HG03066 (cell line): ENCODE data around the gene NTM.

Experiments
- ATAC-seq: cut with Tn5 transposase; IDR thresholded peaks from one replicate; pipeline ENCODE4 v1.9.1; 2021; ENCODE audit warnings: low read depth; ENCODE audit not compliant: unreplicated experiment

NTM gene

DNA sequence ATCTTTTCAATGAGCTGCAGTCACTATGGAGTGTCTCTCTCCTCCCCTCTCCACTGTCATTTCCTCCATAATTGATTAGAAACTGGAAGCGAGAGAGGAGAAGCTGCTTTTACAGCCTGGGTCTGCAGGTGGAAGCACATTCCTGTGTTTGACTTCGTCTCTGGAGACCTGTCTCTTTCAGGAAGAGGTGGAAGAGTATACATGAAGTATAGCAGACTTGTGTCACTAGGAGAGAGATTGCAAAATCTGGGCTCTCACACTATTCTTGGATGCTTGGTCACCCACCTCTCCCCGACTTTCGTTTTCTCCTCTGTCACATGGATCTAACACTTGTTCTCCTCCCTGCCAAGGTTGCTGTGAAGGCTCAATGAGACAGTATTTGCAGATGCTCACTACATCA lies 323.3 kb downstream of the NTM start:
- ATAC-seq = no peak

DNA sequence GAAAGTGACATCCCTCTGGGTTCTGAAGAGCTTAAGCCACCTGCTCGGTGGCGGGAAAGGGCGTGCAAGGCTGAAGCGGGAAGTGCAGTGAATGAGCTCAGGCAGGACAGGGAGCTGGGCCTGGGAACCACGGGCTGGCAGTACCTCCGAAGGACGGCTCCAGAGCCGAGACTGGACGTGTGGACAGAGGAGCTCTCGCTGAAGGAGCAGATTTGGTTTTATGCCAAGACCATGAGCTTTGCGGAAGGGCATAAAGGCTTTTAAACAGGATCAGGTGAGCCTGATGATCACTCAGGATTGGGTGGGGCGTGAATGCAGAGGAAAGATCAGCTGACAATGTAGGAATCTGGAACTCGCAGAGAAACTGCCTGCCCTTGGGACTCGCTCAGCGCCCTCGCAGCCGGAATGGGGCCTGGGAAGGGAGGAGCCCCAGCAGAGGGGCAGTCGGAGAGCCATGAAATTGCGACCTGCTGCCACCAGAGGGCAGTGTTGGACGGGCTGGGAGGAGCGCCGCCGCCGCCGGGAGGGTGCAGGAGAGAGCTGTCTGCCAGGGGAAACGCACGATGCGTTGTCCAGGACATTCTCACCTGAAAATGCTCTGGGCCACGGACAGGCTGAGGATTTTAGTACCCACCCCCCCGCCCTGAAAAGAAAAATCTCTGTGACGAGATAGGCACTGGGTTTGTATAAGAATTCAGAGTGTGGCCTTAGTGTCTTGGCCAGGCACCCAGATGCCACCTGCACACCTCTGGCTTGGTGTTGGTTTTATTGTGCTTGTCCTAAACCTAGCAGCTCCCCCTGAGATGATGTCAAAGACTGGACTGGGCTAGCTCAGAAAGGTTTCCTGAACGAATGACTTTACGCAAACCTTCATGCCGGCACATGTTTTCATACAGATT lies 324.4 kb downstream of the NTM start:
- ATAC-seq = peak; percentile 85

DNA sequence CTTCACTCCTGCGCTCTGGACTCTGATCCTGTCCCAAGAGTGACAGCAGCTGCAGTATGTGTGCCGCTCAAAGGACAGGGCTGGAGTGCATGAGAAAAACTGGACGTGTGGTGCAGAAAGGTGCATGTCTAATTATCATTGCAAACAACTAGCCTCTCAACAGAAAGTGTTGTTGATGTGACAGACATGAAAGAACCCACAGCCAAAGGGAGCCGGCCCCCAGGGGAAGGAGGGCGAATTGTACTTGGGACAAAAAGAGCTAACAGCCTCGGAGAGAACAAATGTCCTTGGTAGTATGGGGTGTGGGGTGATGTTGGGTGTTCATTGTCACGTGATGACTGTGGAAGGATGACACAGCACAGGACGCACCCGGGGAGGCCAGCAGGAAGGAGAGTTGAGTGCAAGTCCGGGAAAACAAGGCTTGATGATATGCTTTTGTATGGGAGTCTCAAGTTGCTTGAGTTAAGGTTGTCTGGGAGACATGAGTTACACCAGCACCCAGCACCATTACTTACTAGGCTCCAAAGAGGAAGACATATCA lies 325.5 kb downstream of the NTM start:
- ATAC-seq = no peak

DNA sequence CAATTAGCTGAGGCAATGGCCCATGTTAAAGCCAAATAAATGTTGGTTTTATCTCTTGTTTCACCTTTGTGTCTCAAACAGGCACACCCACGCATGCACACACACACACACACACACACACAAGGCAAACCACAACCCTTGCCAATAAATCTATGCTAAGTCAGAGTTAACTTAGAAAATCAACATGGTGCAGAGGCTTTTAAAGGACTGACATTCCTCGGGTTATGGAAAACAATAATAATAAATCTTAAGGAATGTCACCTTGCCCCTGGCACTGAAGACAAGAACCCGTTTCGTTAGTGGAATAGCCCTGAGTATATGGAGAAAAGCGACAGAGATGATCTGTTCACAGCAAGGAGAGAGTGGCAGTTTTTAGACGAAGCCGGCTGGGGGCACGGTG lies 326.3 kb downstream of the NTM start:
- no peak for ATAC-seq

DNA sequence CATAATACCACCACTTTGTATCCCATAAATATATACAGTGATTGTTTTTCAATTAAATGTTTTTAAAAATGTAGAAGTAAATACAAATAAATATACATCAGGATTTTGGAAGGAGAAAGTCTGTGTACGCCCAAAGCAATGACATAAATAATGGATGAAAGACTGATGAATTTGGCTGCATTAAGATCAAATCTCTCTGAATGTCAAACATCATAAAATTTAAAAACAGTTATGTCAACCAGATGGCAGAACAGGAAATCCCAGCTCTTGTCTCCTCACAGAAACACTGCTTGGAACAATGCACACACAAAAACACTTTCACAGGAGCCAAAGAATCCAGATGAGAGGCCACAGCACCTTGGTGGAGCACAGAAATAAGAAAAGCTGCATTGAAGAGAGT lies 332.9 kb downstream of the NTM start:
- no peak for ATAC-seq

DNA sequence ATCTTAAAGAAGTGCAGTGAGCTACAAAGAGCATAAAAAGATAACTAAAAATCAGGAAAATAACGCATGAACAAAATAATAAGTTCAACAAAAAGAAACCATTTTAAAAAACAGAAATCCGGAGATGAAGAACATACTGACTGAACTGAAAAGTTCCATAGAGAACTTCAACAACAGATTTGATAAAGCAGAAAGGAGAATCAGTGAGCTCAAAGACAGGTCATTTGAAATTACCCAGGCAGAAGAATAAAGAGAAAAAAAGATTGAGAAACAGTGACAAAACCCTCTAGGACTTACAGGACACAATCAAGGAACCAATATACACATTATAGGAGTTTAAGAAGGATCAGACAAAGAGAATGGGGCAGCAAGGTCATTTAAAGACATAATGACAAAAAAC lies 334.3 kb downstream of the NTM start:
- ATAC-seq = no peak

DNA sequence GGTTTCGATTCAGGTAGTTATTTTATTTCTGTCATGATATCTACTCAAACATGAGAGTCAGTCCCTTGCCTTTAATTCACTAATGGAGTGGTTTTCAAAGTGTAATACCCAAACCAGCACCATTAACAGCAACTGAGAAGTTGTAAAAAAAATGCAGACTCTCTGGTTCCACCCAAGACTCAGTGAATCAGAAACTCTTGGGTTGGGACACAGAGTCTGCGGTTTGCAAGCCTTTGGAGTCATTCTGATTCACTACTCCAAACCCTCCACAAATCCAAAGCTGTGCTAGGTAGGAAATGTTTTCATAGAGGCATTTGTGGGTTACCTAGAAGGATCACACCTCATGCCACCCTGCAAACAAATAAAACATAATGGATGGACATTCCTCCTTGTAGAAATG lies 340.1 kb downstream of the NTM start:
- no peak for ATAC-seq

DNA sequence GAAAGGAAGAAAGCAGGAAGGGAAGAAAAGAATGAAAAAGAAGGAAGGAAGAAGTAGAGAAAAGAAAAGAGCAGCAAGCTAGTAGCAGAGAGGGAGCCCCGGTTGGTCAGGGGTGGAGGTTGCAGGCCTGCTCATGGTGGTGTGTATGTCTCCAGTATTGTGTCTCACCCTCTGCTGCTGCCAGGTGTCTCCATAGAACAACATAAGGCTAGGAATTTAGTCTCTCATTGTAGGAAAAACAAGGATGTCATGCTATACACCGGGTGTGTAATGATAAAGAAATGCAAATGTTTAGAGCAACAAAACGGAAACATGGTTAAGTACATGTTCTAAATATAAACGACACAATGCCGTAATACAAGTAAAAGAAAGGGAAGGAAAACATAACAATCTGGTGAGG lies 342.5 kb downstream of the NTM start:
- no peak for ATAC-seq

DNA sequence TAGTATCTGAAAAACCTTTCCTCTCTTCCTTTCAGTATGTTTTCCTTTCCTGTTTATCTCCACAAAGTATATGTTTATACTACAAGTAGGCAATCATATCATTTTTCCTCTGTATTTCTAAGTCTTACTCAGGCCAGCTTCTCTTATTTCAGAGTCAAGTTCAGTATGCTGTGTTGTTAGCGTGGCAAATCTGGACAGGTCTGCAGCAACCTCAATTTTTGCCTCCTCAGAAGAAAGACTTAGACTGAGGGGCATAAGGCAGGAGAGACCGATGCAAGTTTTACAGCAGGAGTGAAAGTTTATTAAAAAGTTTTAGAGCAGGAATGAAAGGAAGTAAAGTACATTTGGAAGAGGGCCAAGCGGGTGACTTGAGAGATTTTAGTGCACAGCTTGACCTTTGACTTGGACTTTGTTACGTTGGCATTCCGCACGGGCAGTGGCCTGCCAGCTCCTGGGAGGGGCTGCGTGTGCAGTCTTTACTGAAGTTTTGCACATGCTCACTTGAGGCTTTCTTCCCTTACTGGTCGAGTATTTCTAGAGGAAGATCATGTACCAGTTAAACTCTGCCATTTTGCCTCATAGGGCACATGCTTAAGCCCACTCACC lies 343.2 kb downstream of the NTM start:
- no peak for ATAC-seq

DNA sequence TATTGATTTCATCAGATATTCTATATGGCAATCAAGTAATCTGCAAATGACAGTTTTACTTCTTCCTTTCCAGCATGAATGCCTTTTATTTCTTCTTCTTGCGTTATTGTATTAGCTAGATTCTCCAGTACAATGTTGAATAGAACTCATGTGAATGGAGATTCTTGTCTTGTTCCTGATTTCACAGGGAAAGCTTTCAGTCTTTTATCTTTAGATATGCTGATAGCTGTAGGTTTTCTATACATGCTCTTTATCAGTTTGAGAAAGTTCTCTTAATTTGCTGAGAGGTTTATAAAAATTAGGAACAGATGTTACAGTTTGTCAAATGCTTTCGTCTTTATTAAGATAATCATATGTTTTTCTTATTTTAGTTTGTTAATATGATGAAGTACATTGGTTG lies 347.2 kb downstream of the NTM start:
- ATAC-seq = no peak

DNA sequence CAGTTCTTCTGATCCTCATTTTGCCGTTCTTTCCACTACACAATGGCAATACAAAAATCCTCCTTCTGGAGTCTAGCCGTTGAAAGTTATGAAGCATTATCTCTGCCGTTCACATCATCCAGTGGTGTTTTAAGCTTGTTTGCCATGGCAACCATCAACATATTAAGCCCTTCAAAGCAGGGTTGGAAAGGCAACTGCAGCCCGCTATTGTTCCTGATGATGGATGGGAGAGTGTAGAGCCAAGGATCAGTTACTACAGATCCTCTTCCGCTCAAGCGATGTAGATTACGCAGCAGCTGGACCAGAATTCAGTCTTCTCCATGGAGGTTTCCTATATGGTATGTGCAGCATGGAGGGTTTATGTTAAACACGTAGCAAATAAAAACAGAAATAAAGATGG lies 352.7 kb downstream of the NTM start:
- no peak for ATAC-seq

DNA sequence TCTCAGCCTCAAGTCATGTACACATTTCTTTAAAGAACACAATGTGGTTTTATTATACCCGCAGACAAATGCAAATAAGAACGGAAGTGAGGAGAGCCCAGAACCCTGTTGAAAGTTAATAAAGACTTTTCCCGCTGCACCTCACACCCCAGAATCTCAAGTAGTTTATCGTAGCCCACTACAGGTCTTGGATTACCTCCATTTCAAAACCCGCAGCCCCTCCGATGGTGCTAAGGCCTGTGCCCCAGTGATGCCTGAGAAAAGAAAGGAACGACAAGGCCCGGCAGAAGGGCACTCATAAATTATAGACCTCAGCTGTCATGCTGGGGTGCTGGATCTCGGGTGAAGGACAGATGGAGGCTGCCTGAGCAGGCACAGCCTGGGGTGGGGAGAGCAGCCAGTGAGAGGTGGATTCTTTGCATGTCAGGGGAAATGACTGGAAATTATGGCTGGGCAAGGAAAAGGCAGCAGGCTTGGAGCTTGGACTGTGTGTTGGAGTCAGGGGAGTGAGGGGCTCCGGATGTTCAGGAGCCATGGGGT lies 354.1 kb downstream of the NTM start:
- ATAC-seq = no peak

DNA sequence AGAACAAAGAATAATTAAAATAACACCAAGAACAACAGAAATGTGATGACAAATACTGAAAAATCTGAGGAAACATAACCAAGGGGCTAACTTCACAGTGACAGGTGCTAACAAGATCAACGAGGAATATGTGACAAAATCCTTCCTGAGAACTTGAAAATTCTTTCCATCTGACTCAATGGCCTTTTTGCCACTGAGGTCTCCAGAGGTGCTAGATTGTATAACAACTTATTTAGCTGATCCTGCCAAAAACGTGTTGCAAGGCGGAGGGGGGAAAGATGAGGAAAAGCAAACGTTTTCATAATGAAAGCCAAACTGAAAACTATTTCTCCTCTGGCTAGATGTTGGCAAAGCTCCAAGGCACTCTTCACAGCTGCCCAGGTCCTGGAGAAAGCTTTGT lies 364.5 kb downstream of the NTM start:
- ATAC-seq = no peak

DNA sequence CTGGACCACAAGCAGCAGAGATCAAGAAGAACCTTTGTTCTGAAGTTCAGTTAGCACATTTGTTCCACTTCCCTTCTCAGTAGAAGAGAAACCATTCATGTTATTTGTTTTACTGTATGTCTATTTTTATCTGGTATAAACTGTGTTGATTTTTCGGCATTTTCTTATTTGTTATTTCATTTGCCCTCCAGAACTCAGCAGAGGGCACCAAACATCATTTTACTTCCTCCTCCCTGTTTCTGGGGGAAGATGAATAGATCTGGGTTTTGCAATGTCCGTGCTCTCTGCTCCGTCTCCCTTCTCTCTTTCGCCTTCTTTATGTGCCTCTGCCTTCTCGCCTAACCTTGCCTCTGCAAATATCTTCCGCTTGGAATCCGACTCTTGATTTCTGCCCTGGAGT lies 366.9 kb downstream of the NTM start:
- no peak for ATAC-seq

DNA sequence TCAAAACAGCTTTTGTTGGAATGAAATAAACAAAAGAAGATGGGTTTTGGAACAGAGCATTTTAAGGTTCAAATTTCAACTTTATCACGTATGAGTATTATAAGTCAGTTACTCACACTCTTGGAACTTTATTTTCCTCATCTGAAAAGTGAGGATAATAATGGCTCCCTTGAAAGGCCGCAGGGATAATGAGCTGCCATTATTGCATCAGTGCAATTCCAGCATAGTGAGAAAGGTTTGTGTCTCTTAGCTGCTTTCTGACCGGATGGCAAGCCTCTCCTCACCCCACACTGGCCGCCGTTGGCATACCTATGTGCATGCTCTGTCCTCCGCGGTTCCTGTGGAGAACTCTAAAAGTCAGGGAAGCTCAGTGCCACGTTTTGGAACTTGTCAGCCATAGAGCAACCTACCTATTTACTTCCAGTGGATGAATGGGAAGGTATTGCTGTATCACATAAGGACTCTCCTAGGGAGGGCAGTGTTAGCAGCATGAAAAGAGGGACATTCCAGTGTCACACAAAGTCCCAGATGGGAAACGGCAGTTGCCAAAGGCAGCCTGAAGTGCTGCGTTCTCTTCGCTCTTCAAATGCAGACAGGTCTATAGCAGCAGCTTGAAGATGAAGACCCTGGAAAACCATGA lies 368.9 kb downstream of the NTM start:
- no peak for ATAC-seq

DNA sequence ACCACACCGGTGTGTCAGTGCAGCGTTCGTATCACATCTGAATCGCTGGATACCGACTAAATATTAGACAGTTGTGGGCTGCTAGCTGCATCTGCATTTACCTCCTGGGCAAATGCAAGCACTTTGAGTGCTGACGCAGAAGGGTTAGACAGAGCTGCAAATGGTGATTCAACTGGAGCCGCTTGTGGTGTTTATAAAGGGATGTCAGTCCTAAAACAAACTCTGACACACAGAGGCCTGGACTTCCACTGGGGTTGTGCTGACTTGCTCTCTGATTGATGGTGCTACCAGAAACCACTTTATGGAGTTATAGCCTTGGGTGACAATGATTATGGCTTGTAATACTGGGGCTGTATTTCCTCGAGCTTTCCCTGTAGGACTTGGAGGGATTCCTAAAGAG lies 374.4 kb downstream of the NTM start:
- no peak for ATAC-seq

DNA sequence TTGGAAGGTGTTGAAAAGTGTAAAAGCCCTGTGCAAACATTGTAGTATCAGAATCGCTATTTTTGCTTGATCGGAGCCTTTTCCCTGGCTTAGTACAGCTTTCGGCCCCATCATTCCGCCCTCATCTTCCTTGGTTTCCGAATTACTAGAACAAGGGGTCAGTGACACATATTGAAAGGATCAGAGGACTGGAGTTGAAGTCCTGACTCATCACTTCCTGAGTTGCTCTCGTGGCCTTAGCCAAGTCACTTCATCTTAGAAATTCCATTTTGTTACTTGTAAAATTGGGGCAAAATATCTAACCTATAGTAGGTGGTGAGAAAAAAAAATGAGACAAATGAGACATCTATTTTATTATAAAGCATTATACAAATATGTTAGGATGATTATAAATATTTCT lies 375.0 kb downstream of the NTM start:
- no peak for ATAC-seq

DNA sequence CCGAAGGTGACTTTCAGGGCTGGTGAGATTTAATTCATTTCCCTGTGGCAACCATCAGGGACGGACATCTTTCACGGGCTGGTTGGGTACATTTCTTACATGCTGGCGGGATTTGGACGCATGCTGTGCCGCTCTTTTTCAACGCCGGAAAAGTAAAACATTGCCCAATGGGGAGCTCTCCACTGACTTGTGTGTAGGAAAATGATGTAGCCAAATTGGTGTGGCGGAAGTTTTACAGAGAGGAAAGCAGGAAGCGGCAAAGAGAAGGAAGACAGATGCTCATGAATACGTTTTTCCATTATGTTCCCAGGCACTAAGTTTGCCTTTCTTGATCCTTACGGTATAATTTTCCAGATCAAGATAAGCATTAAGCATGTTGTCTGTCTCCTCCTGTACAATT lies 375.8 kb downstream of the NTM start:
- ATAC-seq = no peak

DNA sequence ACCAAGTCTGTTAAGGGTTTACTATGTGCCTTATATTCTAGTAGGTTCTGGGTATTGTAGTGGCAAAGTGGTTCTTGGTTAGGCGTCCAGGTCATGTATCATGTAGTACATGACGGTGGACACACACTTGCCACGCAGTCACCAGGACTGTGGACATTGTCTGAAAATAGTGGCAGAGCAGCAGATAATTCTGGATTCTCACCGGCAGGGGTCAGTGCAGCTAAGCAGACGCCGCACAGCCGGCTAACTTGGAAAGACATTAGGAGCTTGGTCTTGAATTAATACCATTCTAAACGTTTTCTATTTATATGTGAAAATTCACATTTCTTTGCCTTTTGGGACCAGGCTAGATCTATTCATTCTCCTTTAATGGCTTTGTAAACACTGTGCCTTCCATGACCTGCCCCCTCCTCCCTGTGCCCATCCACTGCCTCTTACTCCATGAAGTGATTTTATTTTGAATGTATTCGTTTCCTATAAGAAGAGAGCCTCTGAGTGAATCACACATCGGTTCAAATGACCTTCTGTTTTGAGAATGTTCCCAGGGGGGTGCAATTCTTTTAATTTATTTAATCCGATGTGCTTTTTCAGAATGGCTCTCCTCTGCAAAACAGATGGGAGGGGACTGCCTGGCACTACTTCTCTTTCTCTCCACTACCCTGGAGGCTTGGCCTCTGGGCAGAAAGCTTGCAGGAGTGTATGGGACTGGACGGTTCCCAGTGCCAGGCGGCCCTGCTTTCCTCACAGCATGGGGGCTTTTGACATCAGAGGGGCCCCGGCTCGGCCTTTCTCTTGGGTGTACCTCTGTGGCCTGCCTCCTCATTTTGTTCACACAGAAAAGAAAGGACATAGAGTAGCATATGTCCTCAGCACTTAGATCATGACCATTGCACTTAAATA lies 378.0 kb downstream of the NTM start:
- ATAC-seq = no peak

DNA sequence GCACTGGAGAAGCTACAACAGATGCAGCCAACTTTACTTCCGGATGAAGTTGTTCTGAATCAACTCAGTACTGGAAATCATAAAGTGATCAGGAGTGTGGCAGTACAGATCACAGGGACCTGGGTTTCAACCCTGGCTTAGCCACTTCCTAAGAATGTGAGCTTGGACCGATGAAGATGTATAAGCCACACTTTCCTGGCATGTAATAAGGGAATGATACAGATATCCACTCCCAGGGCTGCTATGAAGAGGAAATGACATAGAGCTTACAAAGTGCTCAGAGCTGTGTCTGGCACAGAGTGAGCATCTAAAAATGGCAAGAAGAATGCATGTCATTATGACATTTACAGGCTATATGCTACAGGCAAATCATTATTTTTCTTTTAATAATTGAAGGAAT lies 378.7 kb downstream of the NTM start:
- ATAC-seq = no peak
